Measurements from ENCODE around the gene EML4.

The EML4 gene

DNA sequence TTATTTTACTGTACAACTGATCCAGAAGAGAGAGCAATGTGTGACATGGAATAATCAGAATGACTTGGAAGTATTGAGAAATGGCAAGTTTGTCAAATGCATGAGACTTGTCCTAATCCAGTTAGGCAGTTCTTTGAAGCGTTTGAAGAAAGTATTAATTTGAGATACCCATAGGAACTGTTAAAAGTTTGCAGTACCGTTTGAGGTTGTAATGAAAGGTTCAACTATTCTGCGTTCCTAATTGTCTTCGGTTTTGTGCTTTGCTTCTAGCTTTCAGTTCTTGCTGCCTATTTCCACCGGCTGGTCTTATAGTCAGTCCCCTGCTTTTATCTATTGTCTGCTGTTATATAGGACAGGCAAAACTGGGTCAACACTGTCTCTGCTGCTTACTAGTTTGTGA lies 150.1 kb downstream of the EML4 start:
- intact Hi-C loops (cut with DNase I; ENCODE audit: low total_unique reads): no loop called here
- DNase-seq: no peak
- H3K4me1 ChIP-seq: no peaks in the 10 kb centered on the region
- TF ChIP-seq CTCF (IDR thresholded peaks at IDR 0.05): no peak
- no peak overlapping the region for H3K27ac ChIP-seq
- no peaks in the 10 kb centered on the region for H3K9me3 ChIP-seq
- H3K36me3 ChIP-seq: peaks cover 3 to 49% (median 7%) of the 10 kb centered on the region in 3 donors
- H3K27me3 ChIP-seq: no peaks in the 10 kb centered on the region
- H3K4me3 ChIP-seq: no peak overlapping the region

GRCh38 chr2:42321452-42322064 lies 152.4 kb downstream of the EML4 start:
- intact Hi-C loops (cut with DNase I; ENCODE audit: low total_unique reads): no loop called here
- peaks cover 4 to 51% (median 17%) of the 10 kb centered on the region in 3 donors for H3K36me3 ChIP-seq
- H3K9me3 ChIP-seq: no peaks in the 10 kb centered on the region
- H3K27me3 ChIP-seq: no peaks in the 10 kb centered on the region
- DNase-seq: no peak
- H3K4me3 ChIP-seq: no peak overlapping the region
- H3K27ac ChIP-seq: no peak overlapping the region
- H3K4me1 ChIP-seq: no peaks in the 10 kb centered on the region
- TF ChIP-seq CTCF (IDR thresholded peaks at IDR 0.05): no peak

- intact Hi-C loops (cut with DNase I; ENCODE audit: low total_unique reads): no loop called here
- DNase-seq: no peak
- no peak overlapping the region for H3K27ac ChIP-seq
- no peaks in the 10 kb centered on the region for H3K27me3 ChIP-seq
- H3K9me3 ChIP-seq: no peaks in the 10 kb centered on the region
- H3K4me1 ChIP-seq: no peaks in the 10 kb centered on the region
- peaks cover 4 to 45% (median 14%) of the 10 kb centered on the region in 3 donors for H3K36me3 ChIP-seq
- no peak for TF ChIP-seq CTCF (IDR thresholded peaks at IDR 0.05)
- no peak overlapping the region for H3K4me3 ChIP-seq
Measured at GRCh38 chr2:42324244-42324643, 155.1 kb downstream of the EML4 start.

DNA sequence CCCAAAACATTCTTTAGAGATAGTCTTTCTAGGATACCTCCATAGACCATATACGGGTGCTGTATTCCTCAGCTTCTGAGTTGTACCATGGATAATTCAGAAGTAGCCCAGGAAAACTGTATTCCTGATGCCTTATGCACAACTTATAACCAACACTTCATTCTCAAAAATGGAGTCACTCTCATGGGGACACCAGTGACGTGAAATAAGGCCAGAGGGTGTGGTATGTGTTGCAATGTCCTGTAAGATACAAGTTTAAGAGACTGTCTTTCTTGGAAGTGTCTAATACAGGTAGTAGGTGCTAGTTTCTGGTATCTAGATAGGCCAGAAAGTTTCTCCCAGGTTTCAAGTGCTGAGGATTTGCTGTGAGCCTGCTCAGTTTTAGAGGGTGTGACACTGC lies 155.8 kb downstream of the EML4 start:
- TF ChIP-seq CTCF (IDR thresholded peaks at IDR 0.05): no peak
- Histone ChIP-seq H3K27ac (no peak overlapping the region), H3K4me3 (no peak overlapping the region), H3K36me3 (peaks cover 4 to 45% (median 19%) of the 10 kb centered on the region in 3 donors), H3K27me3 (no peaks in the 10 kb centered on the region), H3K4me1 (no peaks in the 10 kb centered on the region), H3K9me3 (no peaks in the 10 kb centered on the region)
- intact Hi-C loops (cut with DNase I; ENCODE audit: low total_unique reads): loop anchor here (5.0 kb wide), 1 partner anchor 228 kb away; no protein-coding TSS in a partner anchor
- DNase-seq: no peak

- H3K27me3 ChIP-seq: no peaks in the 10 kb centered on the region
- peaks cover 4 to 49% (median 21%) of the 10 kb centered on the region in 3 donors for H3K36me3 ChIP-seq
- peaks cover 0 to 3% (median 0%) of the 10 kb centered on the region in 4 donors for H3K4me1 ChIP-seq
- intact Hi-C loops (cut with DNase I; ENCODE audit: low total_unique reads): loop anchor here (5.0 kb wide), 1 partner anchor 228 kb away; no protein-coding TSS in a partner anchor
- no peak overlapping the region for H3K4me3 ChIP-seq
- H3K9me3 ChIP-seq: no peaks in the 10 kb centered on the region
- no peak for DNase-seq
- no peak overlapping the region for H3K27ac ChIP-seq
- no peak for TF ChIP-seq CTCF (IDR thresholded peaks at IDR 0.05)
Measured at GRCh38 chr2:42325609-42326008, 156.5 kb downstream of the EML4 start.
